Activated naive CD4-positive, alpha-beta T cell treated with anti-CD3 and anti-CD28 coated beads, Interleukin-2, amount 50 U/mL, for 72 hours (primary cell): ENCODE results near the gene HAVCR2. TPM values are rescaled to one million over a fixed set of nuclear protein-coding genes. Genes with fewer than 3 reads are reported as not detected.
A peak's percentile ranks its signal among the peaks of the same experiment; 100 is the strongest.
"Not testable (repeated sequence)": the region's sequence is repeated elsewhere in the genome, so short reads cannot be mapped to it uniquely, and the experiment has no call there.

Experiments used
- ATAC-seq, 2 donors: fragments of 150-1000 bp; cut with Tn5 transposase; 2 replicates each; pipeline ENCODE4 v1.10.0; 2021; ENCODE audit warnings: mild to moderate bottlenecking in 2 of 2, moderate library complexity in 2 of 2
- DNase-seq, 2 donors: peaks; one replicate each; pipeline ENCODE4 v3.0.0; 2021 to 2022; ENCODE audit warnings: low spot score in 2 of 2
- H3K27ac Mint-ChIP-seq, 2 donors: one replicate each; pipeline ENCODE4 v1.8.0; 2022; ENCODE audit warnings: mild to moderate bottlenecking in 2 of 2, mixed read lengths in 2 of 2
- H3K36me3 Mint-ChIP-seq, 2 donors: one replicate each; pipeline ENCODE4 v1.8.0; 2022; ENCODE audit warnings: mixed read lengths in 2 of 2
- H3K9me3 Mint-ChIP-seq, 2 donors: one replicate each; pipeline ENCODE4 v1.8.0; 2022; ENCODE audit warnings: mixed read lengths in 2 of 2
- total RNA-seq, 2 donors: library from RNA; stranded (reverse); gene quantifications; one replicate each; pipeline ENCODE4 v1.2.3, GENCODE V29; 2022

Gene HAVCR2
- total RNA-seq, 2 donors from 2014 or later = 34.4 to 52.2 TPM

DNA sequence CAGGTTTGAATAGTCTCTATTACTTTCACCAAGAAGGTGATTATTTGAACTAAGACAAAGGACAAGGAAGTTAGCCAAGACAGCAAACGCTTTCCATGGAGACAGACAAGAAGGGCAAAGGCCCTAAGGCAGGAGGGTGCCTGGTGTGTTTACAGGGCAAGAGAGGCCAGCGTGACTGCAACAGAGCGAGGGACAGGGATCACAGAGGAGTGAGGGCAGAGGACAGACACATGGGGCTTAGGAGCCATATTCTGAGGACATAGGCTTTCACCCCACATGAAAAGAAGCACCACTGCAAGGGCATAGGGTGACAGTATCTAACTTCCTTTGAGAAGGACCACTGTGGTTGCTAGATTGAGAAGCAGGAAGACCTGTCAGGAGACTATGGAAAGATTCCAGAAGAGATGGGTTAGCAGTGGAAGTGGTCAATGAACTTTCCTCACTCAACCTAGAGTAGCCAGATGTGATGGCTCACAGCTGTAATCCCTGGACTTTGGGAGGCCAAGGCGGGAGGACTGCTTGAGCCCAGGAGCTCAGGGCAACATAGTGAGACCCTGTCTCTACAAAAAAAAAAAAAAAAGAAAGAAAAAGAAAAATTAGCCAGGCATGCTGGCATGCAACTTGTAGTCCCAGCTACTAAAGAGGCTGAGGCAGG is 44.9 kb downstream of the HAVCR2 start:
- DNase-seq (no peak), ATAC-seq (no peak)
- Mint-ChIP-seq H3K27ac (peak overlapping the region; percentile 25 to 70), H3K9me3 (no peaks in the 10 kb centered on the region), H3K36me3 (no peaks in the 10 kb centered on the region)

- ATAC-seq = no peak
- no peak overlapping the region for H3K27ac Mint-ChIP-seq
- H3K36me3 Mint-ChIP-seq = no peaks in the 10 kb centered on the region
- H3K9me3 Mint-ChIP-seq = no peaks in the 10 kb centered on the region
- no peak for DNase-seq
Observed at GRCh38 chr5:157059891-157060290, 49.0 kb downstream of the HAVCR2 start.

DNA sequence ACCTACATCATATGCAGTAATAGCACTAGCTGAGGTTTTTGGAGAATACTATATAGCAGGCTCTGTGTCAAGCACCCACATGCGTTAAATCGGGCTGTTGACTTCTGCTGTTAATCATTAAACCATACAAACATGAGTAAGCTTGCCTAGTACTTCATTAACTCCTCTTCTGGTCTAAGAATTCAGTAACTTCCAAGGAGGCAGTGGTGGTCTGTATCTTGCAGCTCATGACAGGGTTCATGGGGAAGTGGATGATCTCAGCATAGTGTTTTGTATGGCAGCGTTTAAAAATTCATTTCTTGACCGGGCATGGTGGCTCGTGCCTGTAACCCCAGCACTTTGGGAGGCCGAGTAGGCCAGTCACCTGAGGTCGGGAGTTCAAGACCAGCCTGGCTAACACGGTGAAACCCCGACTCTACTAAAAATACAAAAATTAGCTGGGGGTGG is 49.7 kb downstream of the HAVCR2 start, which contains the start of gene HAVCR1:
TSS of gene HAVCR1 (minus strand) at position 24 of the 447 bp plus-strand sequence. CDS start 1,173 bp downstream, outside the sequence.
- Mint-ChIP-seq H3K36me3 (no peaks in the 10 kb centered on the region), H3K27ac (no peak within 1 kb of the TSS), H3K9me3 (no peaks in the 10 kb centered on the region)
- DNase-seq (no peak), ATAC-seq (no peak)

- no peak for DNase-seq
- H3K9me3 Mint-ChIP-seq = no peaks in the 10 kb centered on the region
- H3K27ac Mint-ChIP-seq = no peak overlapping the region
- no peaks in the 10 kb centered on the region for H3K36me3 Mint-ChIP-seq
- ATAC-seq = no peak
Observed at GRCh38 chr5:157057459-157058370, 51.1 kb downstream of the HAVCR2 start.

DNA sequence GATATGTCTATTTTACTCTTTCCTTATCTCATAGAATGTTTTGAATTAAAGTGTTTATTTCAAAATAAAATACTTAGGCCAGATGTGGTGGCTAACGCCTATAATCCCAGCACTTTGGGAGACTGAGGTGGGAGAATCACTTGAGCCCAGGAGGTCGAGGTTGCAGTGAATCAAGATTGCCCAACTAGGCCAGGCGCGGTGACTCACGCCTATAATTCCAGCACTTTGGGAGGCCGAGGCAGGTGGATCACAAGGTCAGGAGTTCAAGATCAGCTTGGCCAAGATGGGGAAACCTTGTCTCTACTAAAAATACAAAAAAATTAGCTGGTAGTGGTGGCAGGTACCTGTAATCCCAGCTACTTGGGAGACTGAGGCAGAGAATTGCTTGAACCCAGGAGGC is 52.0 kb downstream of the HAVCR2 start:
- not testable (repeated sequence) for H3K9me3 Mint-ChIP-seq, H3K36me3 Mint-ChIP-seq, H3K27ac Mint-ChIP-seq, DNase-seq, ATAC-seq

DNA sequence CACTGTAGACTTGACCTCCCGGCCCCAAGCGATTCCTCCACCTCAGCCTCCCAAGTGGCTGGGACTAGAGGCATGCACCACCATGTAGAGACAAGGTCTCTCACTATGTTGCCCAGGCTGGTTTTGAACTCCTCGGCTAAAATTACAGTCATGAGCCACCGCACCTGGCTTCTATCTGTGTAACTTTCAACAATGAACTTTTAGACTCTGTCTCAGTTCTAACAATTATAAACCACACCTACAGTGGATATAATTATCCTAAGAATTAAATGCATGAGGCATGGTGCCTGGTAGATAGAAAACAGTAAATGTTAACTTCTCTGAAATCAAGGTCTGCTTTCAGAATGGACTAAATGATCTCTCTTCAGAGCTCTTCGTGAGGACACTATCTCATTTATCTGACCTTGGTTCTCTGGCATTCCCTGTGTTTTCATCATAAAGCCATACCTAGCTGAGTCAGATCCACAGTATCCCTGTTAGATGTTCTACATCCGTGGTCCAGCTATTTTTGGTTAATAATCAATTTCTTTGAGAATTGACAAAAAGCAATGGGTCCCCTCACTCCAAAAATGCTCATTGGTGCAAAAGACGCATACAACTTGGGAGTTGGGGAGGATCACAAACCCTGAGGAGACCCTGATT is 57.1 kb downstream of the HAVCR2 start:
- ATAC-seq (no peak), DNase-seq (no peak)
- H3K27ac Mint-ChIP-seq = no peak overlapping the region
- peaks cover 0 to 6% of the 10 kb centered on the region in 2 donors for H3K36me3 Mint-ChIP-seq
- peaks cover 5 to 7% of the 10 kb centered on the region in 2 donors for H3K9me3 Mint-ChIP-seq

DNA sequence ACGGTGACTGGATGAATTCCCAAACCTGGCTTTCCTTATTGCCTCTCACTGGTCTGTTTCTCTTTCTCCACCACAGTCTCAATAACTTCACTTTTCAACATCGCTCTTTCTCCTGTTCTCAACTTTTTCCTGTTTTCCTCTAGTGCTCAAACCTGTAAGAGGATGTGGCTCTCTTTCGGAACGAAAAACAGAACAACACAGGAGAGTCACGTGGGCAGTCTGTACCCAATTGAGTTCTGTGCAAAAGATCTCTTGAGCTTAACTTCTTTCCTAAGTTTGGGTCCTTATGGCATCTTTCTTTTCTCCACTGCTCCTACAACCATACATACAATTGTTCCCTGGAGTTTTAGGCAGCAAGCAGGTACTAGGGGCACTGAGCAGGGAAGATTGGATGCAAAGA is 58.8 kb downstream of the HAVCR2 start:
- peak overlapping the region; percentile 23 to 80 for H3K27ac Mint-ChIP-seq
- DNase-seq = no peak
- peaks cover 0 to 6% of the 10 kb centered on the region in 2 donors for H3K36me3 Mint-ChIP-seq
- ATAC-seq = peak; percentile 43 to 49
- H3K9me3 Mint-ChIP-seq = peaks cover 5 to 11% of the 10 kb centered on the region in 2 donors

GRCh38 chr5:157049605-157050004 is 59.2 kb downstream of the HAVCR2 start:
- peak overlapping the region; percentile 23 to 80 for H3K27ac Mint-ChIP-seq
- ATAC-seq (peak in 1 of 2 donors; percentile 26), DNase-seq (no peak)
- H3K9me3 Mint-ChIP-seq = peaks cover 5 to 11% of the 10 kb centered on the region in 2 donors
- peaks cover 0 to 6% of the 10 kb centered on the region in 2 donors for H3K36me3 Mint-ChIP-seq

DNA sequence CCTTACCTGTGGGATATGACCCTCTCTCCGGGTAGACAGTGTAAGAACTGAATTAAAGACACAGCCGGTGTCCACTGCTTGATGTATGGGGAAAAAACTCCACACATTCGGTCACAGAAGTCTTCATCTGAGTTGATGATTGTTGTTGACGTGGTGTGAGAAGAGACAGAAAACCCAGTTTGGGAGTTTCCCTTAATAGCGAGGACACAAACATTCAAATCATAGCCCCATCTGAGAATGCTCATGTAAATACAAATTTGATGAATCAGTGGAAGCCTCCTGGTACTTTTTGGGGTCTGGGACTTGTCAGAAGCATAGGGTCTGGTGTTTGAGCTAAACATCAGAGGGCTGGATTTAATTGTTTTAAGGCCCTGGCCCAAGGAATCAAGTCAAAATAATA is 60.9 kb downstream of the HAVCR2 start:
- Mint-ChIP-seq H3K9me3 (peaks cover 5 to 11% of the 10 kb centered on the region in 2 donors), H3K27ac (peak overlapping the region in 1 of 2 donors; percentile 11), H3K36me3 (peaks cover 0 to 6% of the 10 kb centered on the region in 2 donors)
- ATAC-seq = no peak
- no peak for DNase-seq

GRCh38 chr5:157047016-157047415 is 61.8 kb downstream of the HAVCR2 start:
- not testable (repeated sequence) for H3K36me3 Mint-ChIP-seq, DNase-seq, ATAC-seq, H3K9me3 Mint-ChIP-seq, H3K27ac Mint-ChIP-seq

DNA sequence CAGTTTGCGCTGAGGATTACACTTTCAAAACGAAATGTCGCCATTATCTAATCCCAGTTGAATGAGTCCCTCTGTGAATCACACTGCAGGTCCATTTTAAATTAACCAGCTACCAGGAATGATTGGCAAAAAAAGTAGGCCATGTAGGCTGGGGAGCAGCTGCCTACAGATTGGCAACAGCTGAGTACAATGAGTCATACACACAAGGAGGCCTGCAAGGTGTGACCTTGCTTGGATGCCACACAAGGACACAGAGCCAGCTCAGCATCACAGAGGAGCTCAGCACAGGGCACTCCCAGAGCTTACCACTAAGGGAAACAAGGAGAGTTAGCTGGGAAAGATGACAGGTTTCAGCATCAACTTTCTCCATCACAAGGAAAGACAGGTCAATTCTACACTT is 62.8 kb downstream of the HAVCR2 start:
- DNase-seq = no peak
- Mint-ChIP-seq H3K9me3 (peaks cover 5 to 7% of the 10 kb centered on the region in 2 donors), H3K27ac (no peak overlapping the region), H3K36me3 (peaks cover 0 to 6% of the 10 kb centered on the region in 2 donors)
- peak; percentile 80 to 90 for ATAC-seq

DNA sequence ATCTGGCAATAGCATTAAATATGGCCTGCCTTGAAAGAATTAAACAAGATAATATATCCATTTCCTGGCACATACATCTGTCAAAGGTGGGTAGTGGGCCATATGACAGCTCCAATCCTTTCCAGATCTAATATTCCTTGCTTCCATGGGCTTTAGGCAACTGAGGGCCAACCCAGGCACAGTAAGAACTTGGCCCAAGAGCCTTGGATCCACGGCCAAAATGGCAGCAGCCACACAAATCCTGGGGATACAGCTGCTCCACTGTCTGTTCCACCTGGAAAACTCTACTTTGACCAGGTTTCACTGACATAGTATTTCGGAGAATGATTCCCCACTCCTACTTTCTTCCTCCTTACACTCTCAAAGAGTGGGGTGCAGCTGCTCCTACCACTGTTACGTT is 63.2 kb downstream of the HAVCR2 start:
- H3K27ac Mint-ChIP-seq = no peak overlapping the region
- DNase-seq (no peak), ATAC-seq (no peak)
- H3K9me3 Mint-ChIP-seq = peaks cover 1 to 7% of the 10 kb centered on the region in 2 donors
- peaks cover 0 to 6% of the 10 kb centered on the region in 2 donors for H3K36me3 Mint-ChIP-seq

DNA sequence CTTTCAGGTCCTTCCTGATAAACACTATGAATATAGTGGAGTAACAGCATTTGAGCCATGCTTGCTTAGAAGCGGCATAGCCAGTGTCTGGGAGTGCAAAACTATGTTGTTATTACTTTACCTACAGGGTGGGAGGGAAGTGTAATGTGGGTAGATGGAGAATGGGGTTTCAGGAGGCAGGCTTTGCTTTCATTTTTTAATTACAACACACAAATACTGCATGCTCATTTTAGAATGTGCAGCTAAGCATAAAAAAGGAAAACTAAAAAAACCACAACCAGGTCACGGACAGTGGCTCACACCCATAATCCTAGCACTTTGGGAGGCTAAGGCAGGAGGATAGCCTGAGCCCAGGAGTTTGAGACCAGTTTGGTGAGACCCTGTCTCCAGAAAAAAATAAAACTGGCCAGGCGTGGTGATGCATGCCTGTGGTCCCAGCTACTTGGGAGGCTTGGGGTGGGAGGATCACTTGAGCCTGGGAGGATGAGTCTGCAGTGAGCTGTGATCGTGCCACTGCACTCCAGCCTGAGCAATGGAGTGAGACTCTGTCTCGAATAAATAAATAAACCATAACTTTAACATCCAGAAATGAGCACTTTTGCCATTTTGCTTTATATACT is 70.2 kb downstream of the HAVCR2 start:
- Mint-ChIP-seq H3K36me3 (no peaks in the 10 kb centered on the region), H3K27ac (no peak overlapping the region), H3K9me3 (no peaks in the 10 kb centered on the region)
- DNase-seq = no peak
- ATAC-seq = no peak
